Ovary (tissue), 9 donors: ENCODE measurements around the gene TAF11L2. TPM values are rescaled to one million over a fixed set of nuclear protein-coding genes. Genes with fewer than 3 reads are reported as not detected.
"Not testable (repeated sequence)": the region's sequence is repeated elsewhere in the genome, so short reads cannot be mapped to it uniquely, and the experiment has no call there.

Experiments
- DNase-seq, 5 donors: peaks; one replicate each; pipeline ENCODE4 v3.0.0-alpha.2; 2019 to 2020
- H3K27ac ChIP-seq, 2 donors: fragments of 200-600 bp; one replicate each; pipeline versions ENCODE4 v1.5.1 to v1.8.0; 2019 to 2022
- H3K27me3 ChIP-seq: fragments of 200-600 bp; one replicate; pipeline ENCODE4 v1.8.0; 2022
- H3K36me3 ChIP-seq: fragments of 200-600 bp; sonication (generic); one replicate; pipeline ENCODE4 v1.5.1; 2019
- H3K4me1 ChIP-seq: one replicate; pipeline ENCODE4 v1.8.1; 2013; ENCODE audit warnings: mild to moderate bottlenecking, moderate library complexity; ENCODE audit not compliant: insufficient read depth
- H3K4me3 ChIP-seq: fragments of 200-600 bp; sonication (generic); one replicate; pipeline ENCODE4 v1.5.1; 2017
- H3K9me3 ChIP-seq, 2 donors: fragments of 200-600 bp in 1 of 2; sonication (generic) in 1 of 2; one replicate each; pipeline versions ENCODE4 v1.5.1 to v1.8.1; 2013 to 2019; ENCODE audit warnings: mild to moderate bottlenecking in 1 of 2, moderate library complexity in 1 of 2
- EP300 ChIP-seq: sonication (generic); formaldehyde crosslinking; IDR thresholded peaks from one replicate; pipeline ENCODE4 v1.6.1; 2017; ENCODE audit warnings: antibody characterized with exemption
- POLR2A ChIP-seq: fragments of 450-650 bp; IDR thresholded peaks from one replicate; pipeline ENCODE4 v1.6.1; 2017; ENCODE audit warnings: antibody characterized with exemption, mild to moderate bottlenecking, moderate library complexity
- WGBS, 3 donors: extraction: QIAGEN DNeasy Blood & Tissue Kit in 1 of 3; methylation state at CpG; one replicate each; pipeline versions ENCODE4 v1.1.5 to v1.1.7; 2013 to 2017; 5-methylcytosine and 5-hydroxymethylcytosine counted together
- intact Hi-C, 4 donors: fragments of 100-400 bp; cut with DNase I; formaldehyde crosslinking; loops; one replicate each; pipeline versions ENCODE4 v1.11.0 to v1.15.1; 2022 to 2023
- polyA plus RNA-seq, 2 donors: library from polyadenylated mRNA; stranded (reverse); fragments of 200-250 nt in 1 of 2; fragments of 350-450 nt in 1 of 2; fragmentation: Illumina TruSeq in 1 of 2; extraction: RNeasy Lipid Tissue Mini Kit (QIAGEN cat#74804) in 1 of 2; gene quantifications; one replicate each; pipeline ENCODE4 v1.2.3, GENCODE V29; 2013 to 2014
- total RNA-seq, 7 donors: library from RNA; depleted of rRNA in 2 of 7; stranded (reverse); fragments of >200 nt in 2 of 7; fragmentation: NEBNext Ultra II Directional in 3 of 7; extraction: Animal tissue kit (Norgen Biotek cat#: 25700) in 3 of 7; gene quantifications; one replicate each; pipeline versions ENCODE4 v1.1.0 to v1.2.4, GENCODE V29; 2016 to 2023
- TF ChIP-seq, protein P1 (sequence below), 3 donors: fragments of 450-650 bp in 2 of 3; fragments of 200-600 bp in 1 of 3; IDR thresholded peaks; one replicate each; pipeline versions ENCODE4 v1.5.1 to v1.8.0; 2016 to 2022; ENCODE audit warnings: antibody characterized with exemption in 3 of 3, mild to moderate bottlenecking in 1 of 3
- donor health status: DM: no; HTN: no; CAD: no; lungs with moderate emphysema.
- donor health status: DM: no; HTN: no; CAD: no.
- donor health status: Bipolar disorder and iron deficiency.
- donor health status: DM: yes; HTN: yes; CAD: no.
- donor health status: DM: no; HTN: no; CAD: no.
- donor health status: DM: yes; HTN: yes; CAD: no.

TAF11L2 gene
- total and polyA plus RNA-seq, 9 donors: not detected

DNA sequence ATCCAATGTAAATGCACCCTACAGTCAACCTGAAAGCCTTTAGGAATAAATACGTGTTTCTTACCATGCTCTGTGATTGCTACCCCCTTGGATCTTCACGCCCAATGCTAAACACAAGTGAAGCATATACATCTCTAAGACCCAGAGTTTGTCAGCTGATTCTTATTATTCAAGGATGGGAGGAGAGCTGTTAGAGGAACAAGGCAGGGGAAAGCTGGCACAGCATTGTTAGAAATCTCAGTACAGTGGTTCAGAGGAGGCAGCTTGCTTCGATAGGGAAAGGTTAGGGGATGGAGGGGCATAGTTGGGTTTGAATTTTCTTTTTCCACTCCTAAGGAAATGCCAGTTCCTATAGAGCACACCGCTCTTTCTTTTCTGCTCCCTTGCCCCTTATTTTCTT, 16.7 kb upstream of the TAF11L2 start:
- intact Hi-C loops: no loop called here
- H3K4me3 ChIP-seq: no peak overlapping the region
- no peaks in the 10 kb centered on the region for H3K9me3 ChIP-seq
- H3K36me3 ChIP-seq: no peaks in the 10 kb centered on the region
- no peaks in the 10 kb centered on the region for H3K27me3 ChIP-seq
- WGBS, 3 donors: 77 to 84% (median 84%) methylated on average over 4 of the region's 4 CpGs
- H3K4me1 ChIP-seq: no peaks in the 10 kb centered on the region
- H3K27ac ChIP-seq: no peak overlapping the region
- DNase-seq: no peak
- TF ChIP-seq POLR2A (no peak), EP300 (no peak)
- TF ChIP-seq, protein P1, sequence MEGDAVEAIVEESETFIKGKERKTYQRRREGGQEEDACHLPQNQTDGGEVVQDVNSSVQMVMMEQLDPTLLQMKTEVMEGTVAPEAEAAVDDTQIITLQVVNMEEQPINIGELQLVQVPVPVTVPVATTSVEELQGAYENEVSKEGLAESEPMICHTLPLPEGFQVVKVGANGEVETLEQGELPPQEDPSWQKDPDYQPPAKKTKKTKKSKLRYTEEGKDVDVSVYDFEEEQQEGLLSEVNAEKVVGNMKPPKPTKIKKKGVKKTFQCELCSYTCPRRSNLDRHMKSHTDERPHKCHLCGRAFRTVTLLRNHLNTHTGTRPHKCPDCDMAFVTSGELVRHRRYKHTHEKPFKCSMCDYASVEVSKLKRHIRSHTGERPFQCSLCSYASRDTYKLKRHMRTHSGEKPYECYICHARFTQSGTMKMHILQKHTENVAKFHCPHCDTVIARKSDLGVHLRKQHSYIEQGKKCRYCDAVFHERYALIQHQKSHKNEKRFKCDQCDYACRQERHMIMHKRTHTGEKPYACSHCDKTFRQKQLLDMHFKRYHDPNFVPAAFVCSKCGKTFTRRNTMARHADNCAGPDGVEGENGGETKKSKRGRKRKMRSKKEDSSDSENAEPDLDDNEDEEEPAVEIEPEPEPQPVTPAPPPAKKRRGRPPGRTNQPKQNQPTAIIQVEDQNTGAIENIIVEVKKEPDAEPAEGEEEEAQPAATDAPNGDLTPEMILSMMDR (IDR thresholded peaks at IDR 0.05): no peak

GRCh38 chr5:17482790-17483189, 15.2 kb upstream of the TAF11L2 start:
- no peak for TF ChIP-seq POLR2A
- TF ChIP-seq, protein P1 (IDR thresholded peaks at IDR 0.05): no peak
- no peak for TF ChIP-seq EP300
- intact Hi-C loops: no loop called here
- Histone ChIP-seq H3K27ac (no peak overlapping the region), H3K27me3 (no peaks in the 10 kb centered on the region), H3K4me3 (no peak overlapping the region), H3K36me3 (no peaks in the 10 kb centered on the region), H3K4me1 (no peaks in the 10 kb centered on the region), H3K9me3 (no peaks in the 10 kb centered on the region)
- WGBS, 3 donors: 70 to 79% (median 71%) methylated on average over 2 of the region's 2 CpGs
- DNase-seq: no peak

- WGBS, 3 donors: 93 to 96% (median 95%) methylated on average over 10 of the region's 10 CpGs
- H3K36me3 ChIP-seq, DNase-seq, H3K27ac ChIP-seq, H3K4me3 ChIP-seq, H3K9me3 ChIP-seq, H3K27me3 ChIP-seq, H3K4me1 ChIP-seq, intact Hi-C loops: not testable (repeated sequence)
These were observed 11.4 kb upstream of the TAF11L2 start for GRCh38 chr5:17486464-17487173.

DNA sequence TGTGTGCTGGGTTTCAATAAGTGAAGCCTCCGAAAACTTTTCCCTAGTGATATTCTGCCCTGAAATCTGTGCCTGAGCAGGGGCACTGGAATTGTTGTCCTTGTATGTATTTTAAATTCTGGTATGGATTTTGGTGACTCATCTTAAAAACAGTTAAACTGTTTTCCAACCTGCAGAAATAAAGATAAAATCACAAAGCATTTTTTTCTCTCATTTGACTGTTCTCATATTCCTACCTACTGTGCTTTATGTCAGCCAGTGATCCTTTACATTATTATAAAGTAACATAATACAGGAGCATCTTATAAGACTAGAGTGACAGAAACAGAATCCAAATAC, 10.9 kb upstream of the TAF11L2 start:
- WGBS, 3 donors: 84 to 97% (median 90%) methylated on average over 1 of the region's 1 CpG
- H3K27me3 ChIP-seq: no peaks in the 10 kb centered on the region
- DNase-seq: no peak

GRCh38 chr5:17491257-17491656, 6.8 kb upstream of the TAF11L2 start:
- H3K4me3 ChIP-seq, H3K27ac ChIP-seq, DNase-seq, H3K4me1 ChIP-seq, H3K36me3 ChIP-seq, H3K27me3 ChIP-seq, intact Hi-C loops, H3K9me3 ChIP-seq: not testable (repeated sequence)
- WGBS, 3 donors: 95 to 96% (median 95%) methylated on average over 11 to 23 of the region's 23 CpGs

More for the DNA sequence above, 10.9 kb upstream of the TAF11L2 start:
- Histone ChIP-seq H3K4me1 (no peaks in the 10 kb centered on the region), H3K27ac (no peak overlapping the region), H3K4me3 (no peak overlapping the region), H3K9me3 (no peaks in the 10 kb centered on the region), H3K36me3 (no peaks in the 10 kb centered on the region)
- intact Hi-C loops: no loop called here
- TF ChIP-seq POLR2A: no peak
- TF ChIP-seq EP300: no peak
- TF ChIP-seq, protein P1 (IDR thresholded peaks at IDR 0.05): no peak
